Adrenal gland (tissue), 5 donors: Measurements from ENCODE around the gene ELMO3.

Experiments
- CTCF ChIP-seq, 6 experiments: fragments of 450-650 bp in 4 of 6; fragments of 200-600 bp in 2 of 6; sonication (generic) in 1 of 6; IDR thresholded peaks; 1 replicate in 5 of 6; 2 replicates in 1 of 6; pipeline versions ENCODE4 v1.5.1 to v1.8.0; 2016 to 2021; ENCODE audit warnings: antibody characterized with exemption in 6 of 6, mild to moderate bottlenecking in 2 of 6, moderate library complexity in 1 of 6
- POLR2A ChIP-seq, 2 donors: fragments of 450-650 bp; IDR thresholded peaks; one replicate each; pipeline ENCODE4 v1.6.1; 2017; ENCODE audit warnings: antibody characterized with exemption in 2 of 2, mild to moderate bottlenecking in 2 of 2, moderate library complexity in 1 of 2
- donor health status: DM: no; HTN: no; CAD: no.

DNA sequence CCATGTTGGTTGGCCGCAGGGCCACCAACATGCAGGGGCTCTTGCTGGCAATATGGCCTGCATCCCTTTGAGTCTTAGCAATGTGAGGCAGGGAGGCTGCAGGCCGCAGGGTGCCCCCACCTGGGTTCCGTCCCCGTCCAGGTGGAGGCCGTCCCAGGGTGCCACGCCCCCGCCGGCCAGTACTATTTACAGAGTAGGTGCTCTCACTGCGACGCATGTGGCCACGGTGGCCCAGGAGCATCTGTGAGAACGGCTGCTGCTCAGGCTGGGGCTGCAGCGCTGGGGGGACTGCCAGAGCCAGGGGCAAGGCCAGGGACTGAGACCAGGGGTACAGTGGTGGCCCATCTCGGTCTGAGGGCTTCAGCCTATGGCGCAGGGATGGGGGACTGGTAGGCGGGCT is 18.8 kb upstream of the ELMO3 start:
- TF ChIP-seq CTCF (IDR thresholded peaks at IDR 0.05) (no peak), POLR2A (IDR thresholded peaks at IDR 0.05) (no peak)
